ENCODE measurements around the gene CKLF. TPM values are rescaled to one million over a fixed set of nuclear protein-coding genes. Genes with fewer than 3 reads are reported as not detected.

CKLF gene
- total RNA-seq, 1 experiment from 2014 or later, result 21.0 TPM

DNA sequence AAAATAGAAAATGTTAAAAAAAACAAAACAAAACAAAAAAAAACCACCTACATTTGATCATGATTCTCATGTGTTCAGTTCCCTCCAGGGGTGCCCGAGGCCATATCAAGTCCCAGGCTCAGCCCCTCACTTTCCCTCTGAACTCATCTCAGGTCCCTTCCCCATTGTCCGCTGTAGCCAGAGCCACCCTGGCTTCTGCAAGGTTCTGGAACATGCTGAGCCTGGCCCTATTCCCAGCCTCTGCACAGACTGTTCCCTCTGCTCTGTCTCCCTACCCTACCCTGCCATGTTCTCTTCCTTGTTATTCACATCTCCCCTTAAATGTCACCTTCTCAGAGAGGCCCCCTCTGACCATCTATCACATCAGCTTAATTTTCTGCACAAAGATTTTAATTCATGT is 49.3 kb upstream of the CKLF start:
- ChIA-PET POLR2A (no interaction called here), CTCF (interaction anchor here (1.2 kb wide), 1 partner anchor 86 kb away, joined by 4 read pairs; no protein-coding TSS in a partner anchor)
- TF ChIP-seq SMAD3 (CRISPR knock-in tag; IDR thresholded peaks at IDR 0.05; ENCODE audit: borderline replicate concordance) (no peak), ZBTB21 (CRISPR knock-in tag; IDR thresholded peaks at IDR 0.05; ENCODE audit: borderline replicate concordance) (no peak), NR2C2 (CRISPR knock-in tag; IDR thresholded peaks at IDR 0.05) (no peak), FOXK1 (CRISPR knock-in tag; IDR thresholded peaks at IDR 0.05) (no peak), NFYB (CRISPR knock-in tag; conservative IDR thresholded peaks at IDR 0.05; ENCODE audit: low read depth) (no peak), GRHL2 (CRISPR knock-in tag; IDR thresholded peaks at IDR 0.05; ENCODE audit: insufficient replicate concordance, severe bottlenecking) (no peak), MXD4 (CRISPR knock-in tag; IDR thresholded peaks at IDR 0.05; ENCODE audit: borderline replicate concordance) (no peak), ETV6 (CRISPR knock-in tag; IDR thresholded peaks at IDR 0.05) (no peak), GTF2I (CRISPR knock-in tag; conservative IDR thresholded peaks at IDR 0.05) (no peak), TEAD4 (CRISPR knock-in tag; IDR thresholded peaks at IDR 0.05) (no peak), ZNF219 (CRISPR knock-in tag; IDR thresholded peaks at IDR 0.05; ENCODE audit: borderline replicate concordance) (no peak), NFE2L1 (CRISPR knock-in tag; IDR thresholded peaks at IDR 0.05) (no peak), ESRRA (CRISPR knock-in tag; IDR thresholded peaks at IDR 0.05; ENCODE audit: borderline replicate concordance) (no peak)
- TF ChIP-seq, protein P1, sequence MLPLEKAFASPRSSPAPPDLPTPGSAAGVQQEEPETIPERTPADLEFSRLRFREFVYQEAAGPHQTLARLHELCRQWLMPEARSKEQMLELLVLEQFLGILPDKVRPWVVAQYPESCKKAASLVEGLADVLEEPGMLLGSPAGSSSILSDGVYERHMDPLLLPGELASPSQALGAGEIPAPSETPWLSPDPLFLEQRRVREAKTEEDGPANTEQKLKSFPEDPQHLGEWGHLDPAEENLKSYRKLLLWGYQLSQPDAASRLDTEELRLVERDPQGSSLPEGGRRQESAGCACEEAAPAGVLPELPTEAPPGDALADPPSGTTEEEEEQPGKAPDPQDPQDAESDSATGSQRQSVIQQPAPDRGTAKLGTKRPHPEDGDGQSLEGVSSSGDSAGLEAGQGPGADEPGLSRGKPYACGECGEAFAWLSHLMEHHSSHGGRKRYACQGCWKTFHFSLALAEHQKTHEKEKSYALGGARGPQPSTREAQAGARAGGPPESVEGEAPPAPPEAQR (CRISPR knock-in tag; IDR thresholded peaks at IDR 0.05), result no peak
- TF ChIP-seq, protein P2, sequence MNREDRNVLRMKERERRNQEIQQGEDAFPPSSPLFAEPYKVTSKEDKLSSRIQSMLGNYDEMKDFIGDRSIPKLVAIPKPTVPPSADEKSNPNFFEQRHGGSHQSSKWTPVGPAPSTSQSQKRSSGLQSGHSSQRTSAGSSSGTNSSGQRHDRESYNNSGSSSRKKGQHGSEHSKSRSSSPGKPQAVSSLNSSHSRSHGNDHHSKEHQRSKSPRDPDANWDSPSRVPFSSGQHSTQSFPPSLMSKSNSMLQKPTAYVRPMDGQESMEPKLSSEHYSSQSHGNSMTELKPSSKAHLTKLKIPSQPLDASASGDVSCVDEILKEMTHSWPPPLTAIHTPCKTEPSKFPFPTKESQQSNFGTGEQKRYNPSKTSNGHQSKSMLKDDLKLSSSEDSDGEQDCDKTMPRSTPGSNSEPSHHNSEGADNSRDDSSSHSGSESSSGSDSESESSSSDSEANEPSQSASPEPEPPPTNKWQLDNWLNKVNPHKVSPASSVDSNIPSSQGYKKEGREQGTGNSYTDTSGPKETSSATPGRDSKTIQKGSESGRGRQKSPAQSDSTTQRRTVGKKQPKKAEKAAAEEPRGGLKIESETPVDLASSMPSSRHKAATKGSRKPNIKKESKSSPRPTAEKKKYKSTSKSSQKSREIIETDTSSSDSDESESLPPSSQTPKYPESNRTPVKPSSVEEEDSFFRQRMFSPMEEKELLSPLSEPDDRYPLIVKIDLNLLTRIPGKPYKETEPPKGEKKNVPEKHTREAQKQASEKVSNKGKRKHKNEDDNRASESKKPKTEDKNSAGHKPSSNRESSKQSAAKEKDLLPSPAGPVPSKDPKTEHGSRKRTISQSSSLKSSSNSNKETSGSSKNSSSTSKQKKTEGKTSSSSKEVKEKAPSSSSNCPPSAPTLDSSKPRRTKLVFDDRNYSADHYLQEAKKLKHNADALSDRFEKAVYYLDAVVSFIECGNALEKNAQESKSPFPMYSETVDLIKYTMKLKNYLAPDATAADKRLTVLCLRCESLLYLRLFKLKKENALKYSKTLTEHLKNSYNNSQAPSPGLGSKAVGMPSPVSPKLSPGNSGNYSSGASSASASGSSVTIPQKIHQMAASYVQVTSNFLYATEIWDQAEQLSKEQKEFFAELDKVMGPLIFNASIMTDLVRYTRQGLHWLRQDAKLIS (CRISPR knock-in tag; IDR thresholded peaks at IDR 0.05; ENCODE audit: borderline replicate concordance), result no peak
- TF ChIP-seq, protein P3, sequence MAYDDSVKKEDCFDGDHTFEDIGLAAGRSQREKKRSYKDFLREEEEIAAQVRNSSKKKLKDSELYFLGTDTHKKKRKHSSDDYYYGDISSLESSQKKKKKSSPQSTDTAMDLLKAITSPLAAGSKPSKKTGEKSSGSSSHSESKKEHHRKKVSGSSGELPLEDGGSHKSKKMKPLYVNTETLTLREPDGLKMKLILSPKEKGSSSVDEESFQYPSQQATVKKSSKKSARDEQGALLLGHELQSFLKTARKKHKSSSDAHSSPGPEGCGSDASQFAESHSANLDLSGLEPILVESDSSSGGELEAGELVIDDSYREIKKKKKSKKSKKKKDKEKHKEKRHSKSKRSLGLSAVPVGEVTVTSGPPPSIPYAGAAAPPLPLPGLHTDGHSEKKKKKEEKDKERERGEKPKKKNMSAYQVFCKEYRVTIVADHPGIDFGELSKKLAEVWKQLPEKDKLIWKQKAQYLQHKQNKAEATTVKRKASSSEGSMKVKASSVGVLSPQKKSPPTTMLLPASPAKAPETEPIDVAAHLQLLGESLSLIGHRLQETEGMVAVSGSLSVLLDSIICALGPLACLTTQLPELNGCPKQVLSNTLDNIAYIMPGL (CRISPR knock-in tag; IDR thresholded peaks at IDR 0.05), result no peak
- TF ChIP-seq, protein P4, sequence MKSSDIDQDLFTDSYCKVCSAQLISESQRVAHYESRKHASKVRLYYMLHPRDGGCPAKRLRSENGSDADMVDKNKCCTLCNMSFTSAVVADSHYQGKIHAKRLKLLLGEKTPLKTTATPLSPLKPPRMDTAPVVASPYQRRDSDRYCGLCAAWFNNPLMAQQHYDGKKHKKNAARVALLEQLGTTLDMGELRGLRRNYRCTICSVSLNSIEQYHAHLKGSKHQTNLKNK (CRISPR knock-in tag; IDR thresholded peaks at IDR 0.05), result no peak
- TF ChIP-seq, protein P5, sequence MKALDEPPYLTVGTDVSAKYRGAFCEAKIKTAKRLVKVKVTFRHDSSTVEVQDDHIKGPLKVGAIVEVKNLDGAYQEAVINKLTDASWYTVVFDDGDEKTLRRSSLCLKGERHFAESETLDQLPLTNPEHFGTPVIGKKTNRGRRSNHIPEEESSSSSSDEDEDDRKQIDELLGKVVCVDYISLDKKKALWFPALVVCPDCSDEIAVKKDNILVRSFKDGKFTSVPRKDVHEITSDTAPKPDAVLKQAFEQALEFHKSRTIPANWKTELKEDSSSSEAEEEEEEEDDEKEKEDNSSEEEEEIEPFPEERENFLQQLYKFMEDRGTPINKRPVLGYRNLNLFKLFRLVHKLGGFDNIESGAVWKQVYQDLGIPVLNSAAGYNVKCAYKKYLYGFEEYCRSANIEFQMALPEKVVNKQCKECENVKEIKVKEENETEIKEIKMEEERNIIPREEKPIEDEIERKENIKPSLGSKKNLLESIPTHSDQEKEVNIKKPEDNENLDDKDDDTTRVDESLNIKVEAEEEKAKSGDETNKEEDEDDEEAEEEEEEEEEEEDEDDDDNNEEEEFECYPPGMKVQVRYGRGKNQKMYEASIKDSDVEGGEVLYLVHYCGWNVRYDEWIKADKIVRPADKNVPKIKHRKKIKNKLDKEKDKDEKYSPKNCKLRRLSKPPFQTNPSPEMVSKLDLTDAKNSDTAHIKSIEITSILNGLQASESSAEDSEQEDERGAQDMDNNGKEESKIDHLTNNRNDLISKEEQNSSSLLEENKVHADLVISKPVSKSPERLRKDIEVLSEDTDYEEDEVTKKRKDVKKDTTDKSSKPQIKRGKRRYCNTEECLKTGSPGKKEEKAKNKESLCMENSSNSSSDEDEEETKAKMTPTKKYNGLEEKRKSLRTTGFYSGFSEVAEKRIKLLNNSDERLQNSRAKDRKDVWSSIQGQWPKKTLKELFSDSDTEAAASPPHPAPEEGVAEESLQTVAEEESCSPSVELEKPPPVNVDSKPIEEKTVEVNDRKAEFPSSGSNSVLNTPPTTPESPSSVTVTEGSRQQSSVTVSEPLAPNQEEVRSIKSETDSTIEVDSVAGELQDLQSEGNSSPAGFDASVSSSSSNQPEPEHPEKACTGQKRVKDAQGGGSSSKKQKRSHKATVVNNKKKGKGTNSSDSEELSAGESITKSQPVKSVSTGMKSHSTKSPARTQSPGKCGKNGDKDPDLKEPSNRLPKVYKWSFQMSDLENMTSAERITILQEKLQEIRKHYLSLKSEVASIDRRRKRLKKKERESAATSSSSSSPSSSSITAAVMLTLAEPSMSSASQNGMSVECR (CRISPR knock-in tag; IDR thresholded peaks at IDR 0.05; ENCODE audit: borderline replicate concordance), result no peak
- TF ChIP-seq, protein P6, sequence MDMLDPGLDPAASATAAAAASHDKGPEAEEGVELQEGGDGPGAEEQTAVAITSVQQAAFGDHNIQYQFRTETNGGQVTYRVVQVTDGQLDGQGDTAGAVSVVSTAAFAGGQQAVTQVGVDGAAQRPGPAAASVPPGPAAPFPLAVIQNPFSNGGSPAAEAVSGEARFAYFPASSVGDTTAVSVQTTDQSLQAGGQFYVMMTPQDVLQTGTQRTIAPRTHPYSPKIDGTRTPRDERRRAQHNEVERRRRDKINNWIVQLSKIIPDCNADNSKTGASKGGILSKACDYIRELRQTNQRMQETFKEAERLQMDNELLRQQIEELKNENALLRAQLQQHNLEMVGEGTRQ (CRISPR knock-in tag; IDR thresholded peaks at IDR 0.05), result no peak
- TF ChIP-seq, protein P7, sequence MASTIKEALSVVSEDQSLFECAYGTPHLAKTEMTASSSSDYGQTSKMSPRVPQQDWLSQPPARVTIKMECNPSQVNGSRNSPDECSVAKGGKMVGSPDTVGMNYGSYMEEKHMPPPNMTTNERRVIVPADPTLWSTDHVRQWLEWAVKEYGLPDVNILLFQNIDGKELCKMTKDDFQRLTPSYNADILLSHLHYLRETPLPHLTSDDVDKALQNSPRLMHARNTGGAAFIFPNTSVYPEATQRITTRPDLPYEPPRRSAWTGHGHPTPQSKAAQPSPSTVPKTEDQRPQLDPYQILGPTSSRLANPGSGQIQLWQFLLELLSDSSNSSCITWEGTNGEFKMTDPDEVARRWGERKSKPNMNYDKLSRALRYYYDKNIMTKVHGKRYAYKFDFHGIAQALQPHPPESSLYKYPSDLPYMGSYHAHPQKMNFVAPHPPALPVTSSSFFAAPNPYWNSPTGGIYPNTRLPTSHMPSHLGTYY (CRISPR knock-in tag; IDR thresholded peaks at IDR 0.05), result no peak
- H3K36me3 Mint-ChIP-seq, result no peaks in the 10 kb centered on the region
- H3K9me3 Mint-ChIP-seq, result no peaks in the 10 kb centered on the region
- H3K4me3 Mint-ChIP-seq, result no peak overlapping the region
- H3K27me3 Mint-ChIP-seq (ENCODE audit: low read depth), result peaks cover 8% of the 10 kb centered on the region
- no peak overlapping the region for H3K27ac Mint-ChIP-seq
- ATAC-seq (no peak), DNase-seq (ENCODE audit: low spot score) (no peak)
- H3K4me1 Mint-ChIP-seq, result peaks cover 4% of the 10 kb centered on the region; the same call in 1 of the 2 replicates

All from WTC11 (cell line).